Uterus (tissue), 2 donors: ENCODE data around the gene CLCA4.

Source experiments
- CTCF ChIP-seq, 4 experiments: fragments of 200-600 bp in 2 of 4; fragments of 450-650 bp in 2 of 4; sonication (generic) in 2 of 4; IDR thresholded peaks; one replicate each; pipeline ENCODE4 v1.5.1; 2016 to 2019; ENCODE audit warnings: antibody characterized with exemption in 4 of 4, mild to moderate bottlenecking in 2 of 4, moderate library complexity in 1 of 4
- POLR2A ChIP-seq, 2 donors: fragments of 450-650 bp; IDR thresholded peaks; one replicate each; pipeline ENCODE4 v1.6.1; 2016; ENCODE audit warnings: antibody characterized with exemption in 2 of 2, mild to moderate bottlenecking in 1 of 2, moderate library complexity in 1 of 2

- no peak for TF ChIP-seq POLR2A (IDR thresholded peaks at IDR 0.05)
- no peak for TF ChIP-seq CTCF (IDR thresholded peaks at IDR 0.05)
These were observed 4.2 kb upstream of the CLCA4 start for GRCh38 chr1:86542631-86543030.
